Measurements from ENCODE around the gene APLP2.
A peak's percentile ranks its signal among the peaks of the same experiment; 100 is the strongest.
"Not testable (repeated sequence)": the region's sequence is repeated elsewhere in the genome, so short reads cannot be mapped to it uniquely, and the experiment has no call there.

Gene APLP2

DNA sequence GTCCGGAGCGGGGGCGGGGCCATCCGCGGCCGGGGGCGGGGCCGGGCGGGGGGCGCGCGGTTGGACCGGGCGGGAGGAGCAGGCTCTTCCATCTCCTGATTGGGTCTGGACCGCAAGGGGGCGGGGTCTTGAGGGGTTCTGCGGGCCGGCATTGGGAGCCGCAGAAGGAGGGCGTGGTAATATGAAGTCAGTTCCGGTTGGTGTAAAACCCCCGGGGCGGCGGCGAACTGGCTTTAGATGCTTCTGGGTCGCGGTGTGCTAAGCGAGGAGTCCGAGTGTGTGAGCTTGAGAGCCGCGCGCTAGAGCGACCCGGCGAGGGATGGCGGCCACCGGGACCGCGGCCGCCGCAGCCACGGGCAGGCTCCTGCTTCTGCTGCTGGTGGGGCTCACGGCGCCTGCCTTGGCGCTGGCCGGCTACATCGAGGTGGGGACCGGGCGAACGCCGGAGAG, at the start of gene APLP2:
Gene APLP2, plus strand, starts transcription at position 236 of the 450 bp plus-strand sequence. Its CDS starts 84 bp downstream, at position 320.
- DNase-seq = peak; percentile 100

DNA sequence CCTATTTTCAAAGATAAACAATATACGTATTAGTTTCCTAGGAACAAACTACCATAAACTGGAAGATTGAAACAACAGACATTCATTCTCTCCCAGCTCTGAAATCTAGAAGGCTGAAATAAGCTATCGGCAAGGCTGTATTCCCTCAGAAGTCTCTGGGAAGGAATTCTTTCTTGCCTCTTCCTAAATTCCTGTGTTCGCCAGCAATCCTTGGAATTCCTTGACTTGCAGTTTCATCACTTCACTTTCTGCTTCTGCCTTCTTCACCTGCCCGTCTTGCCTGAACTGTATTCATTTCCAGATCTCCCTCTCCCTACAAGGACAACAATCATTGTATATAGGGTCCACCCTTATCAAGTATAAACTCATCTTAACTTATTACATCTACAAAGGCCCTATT, 49.4 kb upstream of the APLP2 start:
- no peak for DNase-seq

DNA sequence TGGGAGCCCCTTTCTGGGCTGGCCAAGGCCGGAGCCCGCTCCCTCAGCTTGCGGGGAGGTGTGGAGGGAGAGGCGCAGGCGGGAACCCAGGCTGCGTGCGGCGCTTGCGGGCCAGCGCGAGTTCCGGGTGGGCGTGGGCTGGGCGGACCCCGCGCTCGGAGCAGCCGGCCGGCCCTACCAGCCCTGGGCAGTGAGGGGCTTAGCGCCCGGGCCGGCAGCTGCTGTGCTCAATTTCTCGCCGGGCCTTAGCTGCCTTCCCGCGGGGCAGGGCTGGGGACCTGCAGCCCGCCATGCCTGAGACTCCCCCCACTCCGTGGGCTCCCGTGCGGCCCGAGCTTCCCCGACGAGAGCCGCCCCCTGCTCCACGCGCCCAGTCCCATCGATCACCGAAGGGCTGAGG, 48.1 kb upstream of the APLP2 start:
- not testable (repeated sequence) for DNase-seq

DNA sequence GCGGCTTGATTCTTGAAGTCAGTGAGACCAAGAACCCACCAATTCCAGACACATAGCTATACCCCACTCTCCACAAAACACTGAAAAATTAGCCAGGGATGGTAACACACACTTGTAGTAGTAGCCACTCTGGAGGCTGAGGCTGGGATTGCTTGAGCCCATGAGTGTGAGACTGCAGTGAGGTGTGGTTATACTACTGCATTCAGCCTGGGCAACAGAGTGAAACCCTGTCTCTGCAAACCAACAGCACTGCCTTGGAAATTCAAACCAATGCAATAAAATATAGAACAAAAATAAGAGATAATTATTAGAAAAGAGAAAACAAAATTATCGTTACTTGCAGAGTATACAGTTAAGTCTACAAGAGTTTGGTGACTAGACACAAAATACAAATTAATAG, 46.9 kb upstream of the APLP2 start:
- DNase-seq = no peak

DNA sequence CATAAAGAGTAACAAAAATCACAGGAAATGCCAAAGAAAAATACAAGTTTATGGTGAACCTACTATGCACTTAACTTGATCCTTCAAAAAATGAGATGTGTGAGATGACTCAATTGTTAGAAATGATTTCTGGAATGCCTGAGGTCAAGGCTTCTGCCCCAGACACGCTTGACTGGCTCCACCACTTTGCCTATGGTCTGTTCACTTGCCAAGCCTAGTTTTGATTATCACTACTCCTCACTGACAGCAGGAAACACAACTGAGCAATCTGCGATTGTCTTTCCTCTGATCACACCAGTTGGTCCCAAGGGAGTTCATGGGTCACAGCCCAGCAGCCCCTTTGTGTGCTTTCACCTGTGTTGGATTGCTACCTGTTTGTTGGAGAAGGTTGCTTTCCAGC, 46.5 kb upstream of the APLP2 start:
- peak; percentile 64 for DNase-seq

DNA sequence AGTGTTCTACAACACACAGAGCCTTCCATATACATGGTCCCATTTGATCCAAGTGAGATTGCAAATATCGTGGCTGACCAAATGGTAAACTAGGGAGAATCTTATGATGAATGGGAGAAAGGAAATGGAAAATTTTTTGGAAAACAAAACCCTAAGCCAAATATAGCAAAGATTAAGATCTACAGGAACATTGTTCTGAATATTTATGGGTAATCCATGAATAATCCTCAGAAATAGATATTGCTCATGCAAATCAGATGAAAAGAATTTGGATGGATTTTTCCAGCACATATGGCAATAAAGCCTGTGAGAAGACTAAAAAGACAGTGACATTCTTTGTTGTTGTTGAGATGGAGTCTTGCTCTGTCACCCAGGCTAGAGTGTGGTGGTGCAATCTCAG, 45.3 kb upstream of the APLP2 start:
- DNase-seq = peak; percentile 35

DNA sequence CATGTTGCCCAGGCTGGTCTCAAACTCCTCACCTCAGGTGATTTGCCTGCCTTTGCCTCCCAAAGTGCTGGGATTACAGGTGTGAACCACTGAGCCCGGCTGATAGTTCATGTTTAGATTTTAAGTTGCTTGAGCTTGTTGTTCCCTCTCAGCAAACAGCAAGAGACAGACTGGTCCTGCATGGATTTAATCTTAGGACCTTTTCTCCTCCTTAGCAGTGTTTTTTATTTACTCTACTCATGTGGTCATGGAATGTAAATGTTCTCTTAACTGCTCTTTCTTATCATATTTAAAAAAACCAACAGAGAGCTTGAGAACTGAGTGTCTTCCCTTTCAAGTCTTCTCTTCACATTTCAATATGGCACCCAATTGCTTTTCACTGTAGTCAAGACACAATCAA, 44.3 kb upstream of the APLP2 start:
- DNase-seq = no peak

DNA sequence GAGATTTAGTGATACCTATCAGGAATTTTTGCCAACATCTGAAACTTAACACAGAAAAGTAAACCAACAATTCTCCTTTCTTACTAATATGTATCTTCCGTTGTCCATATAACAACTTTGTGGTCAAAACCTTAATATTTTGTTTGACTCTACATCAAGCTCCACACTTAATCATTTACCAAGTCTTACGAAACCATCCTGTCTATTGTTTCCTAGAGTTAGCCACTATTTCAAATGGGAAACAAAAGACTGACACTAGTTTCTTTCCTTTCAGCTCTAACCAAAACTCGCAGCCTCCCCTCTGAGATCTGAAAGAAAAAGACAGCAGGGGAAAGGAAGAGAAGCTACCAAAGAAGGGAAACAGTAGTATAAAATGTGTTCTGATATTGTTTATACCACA, 40.6 kb upstream of the APLP2 start:
- DNase-seq = no peak

DNA sequence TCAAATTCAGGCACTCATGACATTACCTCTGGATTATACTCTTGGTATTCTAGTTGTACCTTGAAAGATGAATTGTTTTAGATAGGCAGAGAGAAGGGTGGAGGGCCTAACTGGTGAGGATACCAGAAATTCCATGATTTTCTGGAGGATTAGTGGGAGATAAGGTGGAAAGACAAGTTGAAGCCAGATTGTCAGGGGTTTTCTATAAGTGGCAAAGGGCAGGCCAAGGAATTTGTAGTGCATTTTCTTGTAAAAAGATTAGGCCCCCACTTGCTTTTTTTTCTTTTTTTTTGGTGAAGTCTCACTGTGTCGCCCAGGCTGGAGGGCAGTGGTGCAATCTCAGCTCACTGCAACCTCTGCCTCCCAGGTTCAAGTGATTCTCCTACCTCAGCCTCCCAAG, 38.6 kb upstream of the APLP2 start:
- DNase-seq = no peak

DNA sequence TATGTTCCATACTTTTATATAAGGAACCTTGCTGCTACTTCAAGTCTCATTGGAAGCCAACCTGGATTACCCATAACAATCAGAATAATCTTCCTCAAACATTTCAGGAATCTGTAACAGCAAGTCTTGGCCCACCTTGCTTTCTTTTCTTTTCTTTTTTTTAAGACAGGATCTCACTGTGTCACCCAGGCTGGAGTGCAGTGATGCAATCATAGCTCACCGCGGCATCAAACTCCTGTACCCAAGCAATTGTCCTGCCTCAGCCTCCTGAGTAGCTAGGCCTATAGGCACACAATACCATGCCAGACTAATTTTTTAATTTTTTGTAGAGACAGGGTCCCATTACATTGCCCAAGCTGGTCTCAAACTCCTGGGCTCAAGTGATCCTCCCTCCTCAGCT, 37.7 kb upstream of the APLP2 start:
- no peak for DNase-seq

DNA sequence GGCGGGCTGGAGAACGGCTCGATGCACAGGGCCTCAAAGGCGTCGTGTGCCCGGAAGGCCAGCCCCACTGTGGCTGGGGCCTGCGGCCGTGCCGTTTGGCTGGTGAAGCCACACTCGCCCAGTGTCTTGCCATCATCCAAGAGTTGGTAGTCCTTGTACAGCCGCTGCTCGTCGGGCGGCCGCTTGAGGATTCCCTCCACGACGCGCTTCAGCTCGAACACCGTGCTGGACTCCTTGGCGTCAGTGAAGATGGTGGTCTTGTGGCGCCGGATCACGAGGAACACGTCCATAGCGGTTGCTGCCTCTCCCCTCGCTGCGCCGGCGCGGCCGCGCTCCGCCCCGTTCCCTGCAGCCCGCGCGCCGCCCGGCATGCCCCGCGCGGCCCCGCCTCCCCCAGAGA, 36.8 kb upstream of the APLP2 start:
- DNase-seq = no peak

DNA sequence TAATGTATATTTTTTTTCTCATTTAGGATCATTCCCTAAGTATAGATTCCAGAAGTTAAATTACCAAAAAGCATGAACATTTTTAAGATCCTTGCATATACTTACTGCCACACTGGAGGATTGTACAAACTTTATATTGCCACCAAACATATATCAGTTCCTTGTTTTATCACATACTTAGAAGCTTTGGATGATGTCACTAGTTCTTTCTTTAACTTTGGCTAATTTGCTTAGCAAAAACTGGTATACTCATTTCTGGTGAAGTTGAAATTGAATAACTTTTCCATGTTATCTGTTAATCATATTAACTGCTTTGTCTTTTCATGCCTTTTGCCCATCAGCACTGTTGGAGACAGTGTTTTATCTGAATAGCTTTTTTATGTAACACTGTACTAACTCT, 35.5 kb upstream of the APLP2 start:
- no peak for DNase-seq

DNA sequence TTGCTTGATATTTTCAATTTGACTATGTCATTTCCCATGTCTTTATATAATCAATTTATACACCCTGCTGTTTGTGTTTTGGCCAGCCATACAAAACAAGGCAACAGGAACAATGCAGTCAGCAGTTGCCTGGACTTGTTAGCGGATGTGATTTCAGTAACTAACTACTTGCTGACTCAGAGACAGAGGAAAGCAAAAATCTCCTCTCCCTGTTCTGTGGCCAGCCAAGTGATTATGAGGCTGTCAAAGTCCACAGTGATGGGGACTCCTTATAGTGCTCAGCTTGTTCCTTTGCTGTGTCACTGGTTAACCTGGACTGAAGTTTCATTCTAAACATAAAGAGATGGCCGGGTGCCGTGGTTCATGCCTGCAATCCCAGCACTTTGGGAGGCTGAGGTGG, 32.6 kb upstream of the APLP2 start:
- DNase-seq = no peak

DNA sequence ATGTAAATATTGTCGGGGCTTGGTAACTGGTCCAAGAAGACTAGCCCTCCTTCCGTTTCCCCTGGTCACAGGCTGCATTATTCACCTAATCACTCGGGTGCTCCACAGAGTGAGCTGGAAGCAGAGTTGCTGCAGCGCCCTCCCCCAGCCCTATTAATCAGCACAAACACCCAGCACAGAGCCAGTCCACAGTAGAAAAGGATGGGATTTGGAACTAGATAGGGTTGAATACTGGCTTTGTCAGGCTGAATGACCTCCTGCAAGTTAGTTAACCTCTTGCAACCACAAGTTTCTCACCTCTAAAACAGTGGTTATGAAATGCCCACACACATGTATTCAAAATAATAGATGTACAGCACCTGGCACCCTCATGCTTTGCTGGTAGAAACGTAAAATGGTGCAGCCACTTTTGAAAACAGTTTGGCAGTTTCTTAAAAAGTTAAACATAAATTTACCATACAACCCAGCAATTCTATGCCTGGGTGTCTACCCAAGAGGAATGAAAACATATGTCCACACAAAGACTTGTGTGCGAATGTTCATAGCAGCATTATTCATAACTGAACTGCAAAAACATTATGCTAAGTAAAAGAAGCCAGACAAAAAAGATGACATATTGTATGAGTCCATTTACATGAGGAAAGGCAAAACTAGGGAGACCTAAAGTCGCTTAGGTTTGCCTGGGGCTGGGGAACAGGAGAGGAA, 31.7 kb upstream of the APLP2 start:
- no peak for DNase-seq

DNA sequence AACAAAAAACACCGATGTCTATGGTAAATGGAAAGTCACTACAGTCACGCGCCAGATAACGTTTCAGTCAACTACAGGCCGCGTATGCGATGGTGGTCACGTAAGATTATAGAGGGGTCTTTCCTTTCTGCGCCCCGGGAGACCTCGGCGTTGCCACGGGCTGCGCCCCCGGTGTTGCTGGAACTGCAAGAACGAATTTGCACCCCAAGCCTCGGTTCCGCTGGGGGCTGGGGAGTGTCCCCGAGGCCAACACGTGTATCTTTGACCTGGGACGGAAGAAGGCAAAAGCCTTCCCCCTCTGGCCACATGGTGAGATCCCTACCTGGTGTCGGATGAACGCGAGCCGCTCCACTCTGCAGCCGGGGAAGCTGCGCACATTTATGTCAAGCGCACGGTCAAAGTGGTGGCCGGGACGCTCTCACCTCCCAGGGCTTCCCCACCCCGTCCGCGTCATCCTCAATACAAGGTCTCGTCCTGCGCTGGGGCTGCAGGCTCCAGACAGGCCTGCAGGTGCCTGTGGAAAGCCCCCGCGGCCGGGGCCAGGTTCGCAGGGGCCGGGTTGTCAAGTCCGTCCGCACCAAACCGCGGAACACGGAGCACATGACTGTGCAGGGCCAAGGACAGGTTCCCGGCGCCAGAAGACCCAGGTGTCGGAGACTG, 29.3 kb upstream of the APLP2 start:
- DNase-seq = no peak

DNA sequence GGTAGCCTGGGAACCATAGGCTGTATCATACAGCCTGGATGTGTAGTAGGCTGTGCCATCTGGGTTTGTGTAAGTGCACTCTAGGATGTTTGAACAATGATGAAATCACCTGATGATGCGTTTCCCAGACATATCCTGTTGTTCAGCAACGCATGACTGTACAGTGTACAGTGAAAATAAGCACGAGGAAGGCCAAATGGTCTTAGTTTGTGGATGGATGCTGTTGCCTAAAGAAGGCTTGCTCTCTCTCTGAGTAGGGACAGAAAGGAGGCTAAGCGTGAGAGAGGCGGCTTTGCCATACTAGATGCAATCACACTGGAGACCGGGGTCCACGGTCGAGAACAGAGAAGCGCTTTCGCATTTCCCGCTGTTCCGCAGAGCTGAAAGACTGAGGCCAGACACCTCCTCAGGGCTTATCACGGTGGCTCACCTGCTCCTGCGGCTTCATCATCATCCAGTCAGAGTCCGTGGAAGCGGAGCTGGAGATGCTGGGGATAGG, 27.6 kb upstream of the APLP2 start:
- DNase-seq = no peak

DNA sequence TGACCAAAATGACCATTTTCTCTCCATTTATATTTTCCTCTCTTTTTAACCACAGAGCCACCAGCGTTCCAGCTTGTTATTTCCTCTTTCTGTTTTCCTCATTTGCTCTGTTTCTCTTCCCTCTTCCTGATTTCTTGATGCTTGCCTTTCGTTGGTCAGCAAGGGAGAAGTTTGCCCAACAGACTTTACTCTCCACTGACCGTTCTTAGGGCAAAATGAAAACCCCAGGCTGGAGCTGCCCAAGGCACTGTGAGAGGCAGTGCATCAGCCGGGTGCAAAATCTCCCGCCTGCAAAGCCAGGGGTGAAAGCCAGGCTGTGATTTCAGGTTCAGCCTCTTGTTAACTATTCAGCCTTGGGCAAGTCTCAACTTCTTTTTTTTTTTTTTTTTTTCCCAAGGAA, 26.1 kb upstream of the APLP2 start:
- no peak for DNase-seq

DNA sequence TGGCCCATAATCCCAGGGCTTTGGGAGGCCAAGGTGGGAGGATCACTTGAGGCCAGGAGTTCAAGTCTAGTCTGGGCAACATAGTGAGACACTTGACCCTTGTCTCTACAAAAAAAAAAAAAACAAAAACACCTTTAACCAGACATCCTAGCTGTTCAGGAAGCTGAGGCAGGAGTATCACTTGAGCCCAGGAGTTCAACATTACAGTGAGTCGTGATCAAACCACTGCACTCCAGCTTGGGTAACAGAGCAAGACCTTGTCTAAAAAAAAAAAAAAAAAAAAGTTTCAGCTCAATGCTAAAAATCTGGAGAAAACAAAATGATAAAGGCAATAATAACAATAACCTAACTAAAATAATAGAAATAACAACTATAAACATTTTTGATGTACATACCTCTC, 22.6 kb upstream of the APLP2 start:
- DNase-seq = no peak

DNA sequence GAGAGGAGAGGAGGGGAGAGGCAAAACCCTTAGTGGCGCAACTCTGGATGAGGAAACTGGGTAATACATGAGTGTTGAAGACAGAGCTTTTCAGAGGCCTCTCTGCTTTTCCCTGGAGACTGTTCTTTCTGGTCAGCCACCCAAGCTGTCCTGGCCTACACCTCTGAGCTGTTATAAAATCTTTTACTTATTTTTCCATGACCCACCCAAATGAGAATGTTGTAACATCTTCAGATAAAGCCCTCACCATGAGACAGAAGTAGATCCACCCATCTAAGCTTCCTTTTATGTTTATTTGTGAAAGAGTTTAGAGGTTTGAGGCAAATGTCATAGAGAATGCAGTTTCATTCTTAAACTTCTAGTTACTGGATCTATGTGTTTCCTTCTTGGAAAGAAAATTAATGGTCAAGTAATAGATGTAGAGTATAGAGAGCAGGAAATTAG, 20.3 kb upstream of the APLP2 start:
- DNase-seq = no peak

DNA sequence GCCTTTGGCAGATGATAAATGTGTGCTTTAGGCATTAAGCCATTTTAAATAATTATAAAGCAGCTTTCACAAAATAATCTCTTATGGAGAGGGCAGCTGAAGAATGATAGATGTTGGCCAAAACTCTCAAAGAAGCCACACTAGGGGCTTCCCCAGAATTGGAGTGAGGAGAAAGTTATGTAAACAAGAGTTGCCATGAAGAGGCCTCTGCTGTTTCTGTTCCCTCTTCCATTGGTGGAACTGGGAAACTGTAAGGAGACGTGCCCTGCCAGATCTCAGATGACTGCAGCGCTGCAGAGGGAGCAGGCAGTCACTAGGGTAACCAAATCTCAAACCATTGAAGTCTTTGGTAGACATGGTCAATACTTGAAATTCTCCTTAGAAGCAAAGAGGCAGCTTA, 19.4 kb upstream of the APLP2 start:
- no peak for DNase-seq

DNA sequence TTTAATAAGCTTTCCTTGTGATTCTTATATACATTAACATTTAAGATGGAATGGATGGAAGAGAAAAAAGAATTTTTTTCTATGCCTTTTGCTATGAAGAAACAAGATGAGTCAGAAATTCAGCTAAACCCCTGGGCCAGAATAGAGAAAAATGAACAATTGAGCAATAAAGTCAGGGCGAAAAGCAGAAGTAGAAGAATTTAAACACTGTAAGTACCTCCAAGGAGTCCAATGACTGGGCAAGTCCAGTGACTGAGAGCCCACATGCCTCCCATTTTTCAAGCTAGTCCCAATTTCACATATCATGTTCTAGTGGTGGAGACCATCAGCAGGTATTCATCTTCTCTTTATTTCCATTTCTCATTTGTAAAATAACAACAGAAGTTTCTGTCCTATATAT, 18.6 kb upstream of the APLP2 start:
- no peak for DNase-seq

DNA sequence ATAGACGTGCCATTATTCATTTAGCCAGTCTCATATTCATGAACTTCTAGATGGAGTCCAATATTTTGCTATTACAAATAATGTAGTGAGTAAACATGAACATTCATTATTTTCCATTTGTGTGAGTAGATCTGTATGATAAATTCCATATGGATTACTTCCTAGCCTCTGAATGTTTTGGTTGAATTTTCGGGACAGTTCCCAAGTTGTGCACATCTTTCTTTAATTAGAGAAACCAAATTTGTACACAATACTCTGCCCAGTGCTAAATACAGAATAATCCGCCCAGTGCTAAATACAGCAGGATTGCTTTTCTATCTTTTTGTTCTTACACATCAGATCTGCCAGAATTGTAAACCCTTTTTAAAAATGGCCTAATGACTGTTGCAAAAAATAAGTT, 17.1 kb upstream of the APLP2 start:
- DNase-seq = no peak

DNA sequence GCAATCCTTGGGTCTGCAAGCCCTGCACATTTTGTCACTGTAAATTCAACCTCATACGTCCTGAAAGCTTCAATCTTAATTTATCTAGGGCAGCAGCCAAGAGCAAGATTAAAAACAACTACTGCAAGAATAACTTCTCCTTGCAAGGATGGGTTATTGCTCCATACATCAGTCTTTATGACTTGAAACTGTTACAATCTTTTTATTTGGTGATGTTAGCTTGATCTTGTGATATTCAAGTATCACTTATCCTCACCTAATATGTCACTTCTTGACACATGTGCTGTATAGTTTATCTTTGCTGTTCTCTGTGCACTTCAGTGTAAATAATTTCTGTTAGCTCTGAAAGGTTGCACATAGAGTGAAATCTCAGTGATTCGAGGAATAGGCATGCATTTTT, 14.7 kb upstream of the APLP2 start:
- DNase-seq = no peak

DNA sequence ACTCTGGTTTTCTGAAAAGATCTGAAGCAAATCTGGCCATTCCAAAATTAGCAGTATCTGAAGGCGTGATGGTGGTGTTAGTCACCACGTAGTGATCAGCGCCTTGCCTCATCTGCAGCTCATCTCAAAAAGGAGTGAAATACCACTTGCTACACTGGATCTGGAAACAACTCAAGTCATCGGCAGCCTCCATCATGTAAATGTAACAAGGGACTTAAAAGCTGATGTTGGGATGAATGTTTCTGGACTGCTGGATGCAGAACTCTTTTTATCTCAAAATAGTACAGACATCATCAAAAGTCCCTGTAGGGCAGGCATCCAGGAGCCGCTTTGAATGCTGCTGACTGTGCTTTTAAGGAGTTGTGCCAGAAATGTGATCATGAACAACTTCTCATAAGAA, 14.1 kb upstream of the APLP2 start:
- no peak for DNase-seq

DNA sequence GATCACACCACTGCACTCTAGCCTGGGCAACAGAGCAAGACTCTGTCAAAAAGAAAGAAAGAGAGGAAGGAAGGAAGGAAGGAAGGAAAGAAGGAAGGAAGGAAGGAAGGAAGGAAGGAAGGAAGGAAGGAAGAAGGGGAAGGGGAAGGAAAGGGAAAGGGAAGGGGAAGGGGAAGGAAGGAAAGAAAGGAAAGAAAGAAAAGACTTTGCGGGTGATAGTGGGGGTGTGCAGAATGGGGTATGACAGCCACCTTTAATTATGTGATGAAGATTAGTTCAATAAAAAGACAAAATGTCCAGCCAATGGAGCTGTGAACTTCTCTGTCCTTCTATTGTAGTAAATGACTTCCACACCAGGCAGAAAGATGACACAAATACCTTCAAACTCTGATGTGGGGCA, 8.7 kb upstream of the APLP2 start:
- no peak for DNase-seq
